Ascending aorta (tissue), 2 donors: ENCODE data around the gene CCDC92B. TPM values are rescaled to one million over a fixed set of nuclear protein-coding genes. Genes with fewer than 3 reads are reported as not detected.
A peak's percentile ranks its signal among the peaks of the same experiment; 100 is the strongest.

Source experiments
- DNase-seq, 2 donors: peaks; one replicate each; pipeline ENCODE4 v3.0.0-alpha.2; 2019; ENCODE audit warnings: low spot score in 2 of 2
- H3K27ac ChIP-seq, 2 donors: fragments of 200-600 bp; sonication (generic); one replicate each; pipeline ENCODE4 v1.5.1; 2016 to 2017; ENCODE audit warnings: mild to moderate bottlenecking in 1 of 2
- H3K27me3 ChIP-seq: fragments of 200-600 bp; sonication (generic); one replicate; pipeline ENCODE4 v1.5.1; 2017
- H3K36me3 ChIP-seq, 2 donors: fragments of 200-600 bp; sonication (generic); one replicate each; pipeline ENCODE4 v1.5.1; 2016
- H3K4me1 ChIP-seq, 2 donors: fragments of 200-600 bp; sonication (generic); one replicate each; pipeline ENCODE4 v1.5.1; 2016 to 2017; ENCODE audit warnings: mild to moderate bottlenecking in 1 of 2
- H3K4me3 ChIP-seq, 2 donors: fragments of 200-600 bp; sonication (generic); one replicate each; pipeline ENCODE4 v1.5.1; 2016 to 2017; ENCODE audit warnings: mild to moderate bottlenecking in 1 of 2
- H3K9me3 ChIP-seq, 2 donors: fragments of 200-600 bp; sonication (generic); one replicate each; pipeline ENCODE4 v1.5.1; 2016
- CTCF ChIP-seq, 3 experiments: fragments of 200-600 bp in 2 of 3; fragments of 450-650 bp in 1 of 3; sonication (generic) in 2 of 3; IDR thresholded peaks; one replicate each; pipeline ENCODE4 v1.5.1; 2016 to 2019; ENCODE audit warnings: antibody characterized with exemption in 3 of 3, mild to moderate bottlenecking in 1 of 3, moderate library complexity in 1 of 3
- intact Hi-C: fragments of 100-400 bp; cut with DNase I; formaldehyde crosslinking; loops from one replicate; pipeline ENCODE4 v1.15.1; 2023
- total RNA-seq: library from RNA; depleted of rRNA; stranded (reverse); fragments of >200 nt; gene quantifications from one replicate; pipeline ENCODE4 v1.1.0, GENCODE V29; 2016

Gene CCDC92B
- total RNA-seq, 1 donor from 2014 or later: not detected

GRCh38 chr17:2751491-2751890 is 2.0 kb upstream of the CCDC92B start:
- no peaks in the 10 kb centered on the region for H3K9me3 ChIP-seq
- intact Hi-C loops: no loop called here
- H3K27me3 ChIP-seq: peaks cover 9% of the 10 kb centered on the region

GRCh38 chr17:2750721-2751120 is 1.3 kb upstream of the CCDC92B start:
- no peak for DNase-seq
- H3K4me3 ChIP-seq: no peak overlapping the region
- intact Hi-C loops: no loop called here
- H3K9me3 ChIP-seq: no peaks in the 10 kb centered on the region
- no peak overlapping the region for H3K27ac ChIP-seq
- peaks cover 4% of the 10 kb centered on the region for H3K27me3 ChIP-seq
- no peaks in the 10 kb centered on the region for H3K36me3 ChIP-seq
- peaks cover 0 to 1% of the 10 kb centered on the region in 2 donors for H3K4me1 ChIP-seq
- no peak for TF ChIP-seq CTCF (IDR thresholded peaks at IDR 0.05)

More at GRCh38 chr17:2751491-2751890, 2.0 kb upstream of the CCDC92B start:
- H3K4me3 ChIP-seq: no peak overlapping the region
- H3K36me3 ChIP-seq: no peaks in the 10 kb centered on the region
- no peak for TF ChIP-seq CTCF (IDR thresholded peaks at IDR 0.05)
- peaks cover 3 to 4% of the 10 kb centered on the region in 2 donors for H3K4me1 ChIP-seq
- no peak overlapping the region for H3K27ac ChIP-seq
- DNase-seq: no peak

GRCh38 chr17:2749784-2750181 is 331 bp upstream of the CCDC92B start:
- H3K27ac ChIP-seq: no peak overlapping the region
- no peak for TF ChIP-seq CTCF (IDR thresholded peaks at IDR 0.05)
- H3K36me3 ChIP-seq: no peaks in the 10 kb centered on the region
- H3K4me3 ChIP-seq: peak overlapping the region in 1 of 2 donors; percentile 11
- H3K4me1 ChIP-seq: no peaks in the 10 kb centered on the region
- peak in 1 of 2 donors; percentile 74 for DNase-seq
- peaks cover 2% of the 10 kb centered on the region for H3K27me3 ChIP-seq
- no peaks in the 10 kb centered on the region for H3K9me3 ChIP-seq
- intact Hi-C loops: no loop called here

GRCh38 chr17:2745317-2746037 is 4.0 kb downstream of the CCDC92B start:
- intact Hi-C loops: no loop called here
- TF ChIP-seq CTCF (IDR thresholded peaks at IDR 0.05): no peak
- Histone ChIP-seq H3K9me3 (no peaks in the 10 kb centered on the region), H3K4me1 (no peaks in the 10 kb centered on the region), H3K27me3 (peaks cover 2% of the 10 kb centered on the region), H3K27ac (no peak overlapping the region), H3K36me3 (no peaks in the 10 kb centered on the region), H3K4me3 (no peak overlapping the region)
- no peak for DNase-seq

GRCh38 chr17:2737693-2738092 is 11.8 kb downstream of the CCDC92B start:
- intact Hi-C loops: no loop called here
- no peak for DNase-seq
- no peak for TF ChIP-seq CTCF (IDR thresholded peaks at IDR 0.05)
- Histone ChIP-seq H3K9me3 (no peaks in the 10 kb centered on the region), H3K4me3 (no peak overlapping the region), H3K27me3 (no peaks in the 10 kb centered on the region), H3K27ac (no peak overlapping the region), H3K36me3 (no peaks in the 10 kb centered on the region), H3K4me1 (no peaks in the 10 kb centered on the region)
